ENCODE data around the gene PTPRN2.

PTPRN2 gene

DNA sequence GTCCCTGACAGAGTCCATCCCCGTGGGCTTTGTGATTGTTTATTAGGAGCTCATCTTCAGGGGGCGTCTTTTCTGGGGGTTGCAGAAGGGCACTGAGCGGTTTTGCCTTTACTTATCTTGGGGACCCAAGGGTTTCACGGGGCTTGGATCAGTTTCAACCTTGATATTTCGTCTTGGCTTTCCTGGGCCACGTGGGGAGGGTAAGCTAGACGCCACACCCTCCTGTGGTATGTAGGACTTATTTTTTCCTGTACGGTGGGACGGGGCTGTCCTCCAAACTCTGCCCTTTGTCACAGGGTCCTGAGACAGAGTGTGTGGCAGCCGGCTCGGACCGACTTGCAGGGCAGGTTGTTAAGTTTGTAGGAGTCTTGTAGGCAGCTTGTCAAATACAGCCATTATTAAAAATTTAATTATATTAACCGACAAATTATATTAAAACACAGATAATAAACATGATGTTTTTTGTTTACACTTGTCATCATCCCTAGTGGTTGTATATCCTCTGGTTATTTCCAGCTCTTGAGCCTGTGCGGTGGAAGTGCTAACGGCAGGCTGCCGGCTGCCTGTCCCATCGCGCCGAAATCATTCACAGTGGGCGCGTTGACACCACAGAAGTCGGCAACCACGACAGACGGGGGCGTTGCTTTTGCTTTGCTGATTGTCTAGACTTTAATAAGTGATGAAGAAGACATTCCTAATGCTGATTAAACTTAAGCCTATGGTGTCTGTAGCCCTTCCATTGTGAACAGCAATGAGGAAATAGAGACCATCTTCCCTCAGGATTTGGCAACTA is 1057.7 kb downstream of the PTPRN2 start:
- no peak overlapping the region for H3K4me3 ChIP-seq (ENCODE audit: low read depth, low read length)
- TF ChIP-seq, protein P1, sequence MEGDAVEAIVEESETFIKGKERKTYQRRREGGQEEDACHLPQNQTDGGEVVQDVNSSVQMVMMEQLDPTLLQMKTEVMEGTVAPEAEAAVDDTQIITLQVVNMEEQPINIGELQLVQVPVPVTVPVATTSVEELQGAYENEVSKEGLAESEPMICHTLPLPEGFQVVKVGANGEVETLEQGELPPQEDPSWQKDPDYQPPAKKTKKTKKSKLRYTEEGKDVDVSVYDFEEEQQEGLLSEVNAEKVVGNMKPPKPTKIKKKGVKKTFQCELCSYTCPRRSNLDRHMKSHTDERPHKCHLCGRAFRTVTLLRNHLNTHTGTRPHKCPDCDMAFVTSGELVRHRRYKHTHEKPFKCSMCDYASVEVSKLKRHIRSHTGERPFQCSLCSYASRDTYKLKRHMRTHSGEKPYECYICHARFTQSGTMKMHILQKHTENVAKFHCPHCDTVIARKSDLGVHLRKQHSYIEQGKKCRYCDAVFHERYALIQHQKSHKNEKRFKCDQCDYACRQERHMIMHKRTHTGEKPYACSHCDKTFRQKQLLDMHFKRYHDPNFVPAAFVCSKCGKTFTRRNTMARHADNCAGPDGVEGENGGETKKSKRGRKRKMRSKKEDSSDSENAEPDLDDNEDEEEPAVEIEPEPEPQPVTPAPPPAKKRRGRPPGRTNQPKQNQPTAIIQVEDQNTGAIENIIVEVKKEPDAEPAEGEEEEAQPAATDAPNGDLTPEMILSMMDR (IDR thresholded peaks at IDR 0.05; ENCODE audit: control insufficient read depth, extremely low read depth, insufficient read depth): no peak
- DNase-seq (ENCODE audit: low read depth): no peak

DNA sequence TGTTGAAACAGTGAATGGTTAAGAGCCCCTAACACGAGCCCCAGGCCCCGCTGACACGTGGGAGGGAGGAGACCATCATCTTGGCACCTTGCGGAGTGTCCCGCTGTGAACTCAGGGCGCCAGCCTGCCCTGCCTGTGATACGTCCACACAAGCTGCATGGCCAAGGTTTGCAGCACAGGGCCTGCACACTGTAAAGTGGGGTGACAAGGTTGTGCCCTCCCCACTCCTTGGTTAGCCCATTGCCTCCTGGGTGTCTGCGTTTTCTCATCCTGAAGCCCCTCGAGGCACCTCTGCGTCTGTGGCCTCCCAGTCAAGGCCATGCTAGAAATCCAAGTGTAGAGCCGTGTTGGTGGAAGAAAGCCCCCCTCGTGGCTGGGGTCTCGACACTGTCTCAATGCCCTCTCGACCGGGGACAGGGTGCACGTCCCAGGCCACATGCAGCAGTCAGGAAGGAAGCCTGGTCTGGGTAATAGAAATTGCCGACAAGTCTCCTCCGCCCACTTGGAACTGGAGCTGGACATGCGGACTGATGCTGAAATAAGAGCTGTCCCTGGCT is 1058.8 kb downstream of the PTPRN2 start:
- TF ChIP-seq, protein P1 (IDR thresholded peaks at IDR 0.05; ENCODE audit: control insufficient read depth, extremely low read depth, insufficient read depth): no peak
- no peak overlapping the region for H3K4me3 ChIP-seq (ENCODE audit: low read depth, low read length)
- DNase-seq (ENCODE audit: low read depth): no peak

DNA sequence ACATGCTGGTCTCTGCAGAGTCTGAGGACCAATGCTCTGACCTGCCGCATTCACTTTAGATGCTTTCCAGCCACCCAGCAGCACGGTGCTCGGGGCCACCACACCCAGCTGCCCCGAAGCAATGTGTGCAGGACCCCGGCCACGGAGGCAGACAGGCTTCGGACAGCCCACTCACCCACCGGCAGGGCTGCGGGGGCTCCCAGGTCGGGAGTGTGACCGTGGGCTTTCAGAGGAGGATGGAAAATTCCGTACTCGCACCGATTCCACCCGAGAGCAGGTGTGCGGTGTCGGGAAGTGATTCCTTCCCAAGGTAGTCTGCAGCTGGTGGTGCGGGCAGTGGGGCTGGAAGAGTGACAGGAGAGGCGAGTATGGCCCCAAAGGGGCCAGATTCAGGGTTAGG is 1059.9 kb downstream of the PTPRN2 start:
- TF ChIP-seq, protein P1 (IDR thresholded peaks at IDR 0.05; ENCODE audit: control insufficient read depth, extremely low read depth, insufficient read depth): no peak
- DNase-seq (ENCODE audit: low read depth): no peak
- no peak overlapping the region for H3K4me3 ChIP-seq (ENCODE audit: low read depth, low read length)

DNA sequence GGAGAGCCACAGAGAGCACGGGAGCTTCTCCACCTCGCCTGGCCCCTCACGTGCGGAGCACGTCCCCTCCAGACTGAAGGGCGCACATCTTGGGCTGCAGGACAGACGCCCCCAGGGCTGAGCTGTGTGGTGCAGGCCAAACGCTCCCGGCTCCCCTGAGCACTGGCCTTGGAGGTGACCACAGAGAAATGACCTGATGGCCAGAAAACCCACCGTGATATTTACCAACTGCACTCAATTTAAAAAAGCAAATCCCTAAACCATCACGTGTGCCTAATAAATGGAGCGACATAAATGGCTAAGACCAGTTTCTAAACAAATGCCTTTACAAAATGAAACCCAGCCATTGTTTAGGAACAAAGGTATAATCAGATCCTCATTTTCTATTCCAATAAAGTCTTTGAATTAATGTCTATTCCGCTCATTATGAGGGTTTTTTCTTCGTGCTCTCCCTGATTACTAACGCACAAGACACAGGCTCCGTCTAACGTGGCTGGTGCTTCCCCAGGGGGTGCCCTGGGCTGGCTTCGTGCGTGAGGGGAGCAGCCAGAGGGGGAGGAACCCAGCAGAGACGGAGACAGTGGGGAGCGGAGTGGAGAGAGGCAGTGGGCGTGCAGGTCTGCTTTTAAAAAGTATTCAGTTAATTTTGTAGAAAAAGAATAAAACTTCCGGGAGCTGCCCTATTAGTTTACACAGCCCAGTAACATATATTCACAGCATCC is 1060.5 kb downstream of the PTPRN2 start:
- TF ChIP-seq, protein P1 (IDR thresholded peaks at IDR 0.05; ENCODE audit: control insufficient read depth, extremely low read depth, insufficient read depth): no peak
- H3K4me3 ChIP-seq (ENCODE audit: low read depth, low read length): no peak overlapping the region
- no peak for DNase-seq (ENCODE audit: low read depth)

DNA sequence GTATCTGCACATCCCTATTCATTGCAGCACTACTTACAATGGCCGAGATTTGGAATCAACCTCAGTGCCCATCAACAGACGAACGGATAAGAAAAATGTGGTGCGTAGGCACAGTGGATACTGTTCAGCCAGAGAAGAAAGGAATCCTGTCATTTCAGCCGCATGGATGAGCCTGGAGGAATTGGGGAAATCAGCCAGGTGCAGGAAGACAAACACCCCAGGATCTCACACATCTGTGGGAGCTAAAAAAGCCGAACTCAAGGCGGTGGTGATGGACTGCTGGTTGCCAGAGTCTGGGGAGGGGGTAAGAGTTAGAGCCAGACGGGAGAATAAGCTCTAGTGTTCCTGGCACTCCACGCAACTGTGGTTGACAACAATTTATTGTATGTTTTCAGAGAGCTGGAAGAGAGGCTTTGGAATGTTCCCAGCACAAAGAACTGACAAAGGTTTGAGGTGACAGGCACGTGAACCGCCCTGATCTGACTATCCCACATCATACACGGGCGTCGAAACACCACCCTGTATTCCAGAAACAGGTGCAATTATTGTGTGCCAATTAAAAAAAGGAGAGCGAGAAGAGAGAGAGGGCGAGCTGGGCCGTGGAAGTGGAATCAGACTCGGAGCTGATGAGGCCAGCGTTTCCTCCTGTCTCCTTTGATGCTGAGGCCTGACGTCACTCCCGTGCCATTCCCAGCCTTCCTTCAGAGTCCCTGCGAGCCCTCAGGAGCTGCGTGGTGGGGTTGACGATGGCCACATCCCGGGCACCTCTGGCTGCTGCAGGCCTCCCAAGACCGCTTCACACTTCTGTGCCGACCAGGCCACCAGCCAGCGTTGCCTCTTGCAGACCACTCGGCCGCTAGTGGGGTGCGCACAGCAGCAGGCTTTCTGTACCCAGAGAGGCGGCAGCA is 1061.4 kb downstream of the PTPRN2 start:
- DNase-seq (ENCODE audit: low read depth): no peak
- TF ChIP-seq, protein P1 (IDR thresholded peaks at IDR 0.05; ENCODE audit: control insufficient read depth, extremely low read depth, insufficient read depth): no peak
- H3K4me3 ChIP-seq (ENCODE audit: low read depth, low read length): no peak overlapping the region

DNA sequence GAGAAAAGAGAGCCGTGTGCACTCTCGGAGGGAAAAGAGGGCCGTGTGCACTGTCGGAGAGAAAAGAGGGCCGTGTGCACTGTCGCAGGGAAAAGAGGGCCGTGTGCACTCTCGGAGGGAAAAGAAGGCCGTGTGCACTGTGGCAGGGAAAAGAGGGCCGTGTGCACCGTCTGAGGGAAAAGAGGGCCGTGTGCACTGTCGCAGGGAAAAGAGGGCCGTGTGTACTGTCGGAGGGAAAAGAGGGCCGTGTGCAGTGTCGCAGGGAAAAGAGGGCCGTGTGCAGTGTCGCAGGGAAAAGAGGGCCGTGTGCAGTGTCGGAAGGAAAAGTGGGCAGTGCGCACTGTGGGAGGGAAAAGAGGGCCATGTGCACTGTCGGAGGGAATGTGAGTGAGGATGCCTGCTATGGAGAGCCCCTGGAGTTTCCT is 1062.1 kb downstream of the PTPRN2 start:
- TF ChIP-seq, protein P1 (IDR thresholded peaks at IDR 0.05; ENCODE audit: control insufficient read depth, extremely low read depth, insufficient read depth): no peak
- no peak for DNase-seq (ENCODE audit: low read depth)
- H3K4me3 ChIP-seq (ENCODE audit: low read depth, low read length): no peak overlapping the region

Data from LNCaP clone FGC (cell line).